SK-N-SH treated with all-trans-retinoic acid at 6 μM for 48 hours (cell line): ENCODE data around the gene MINDY4.

Experiments used
- SNAI2 ChIP-seq: fragments of 250-450 bp; sonication (Bioruptor Pico); IDR thresholded peaks from 2 replicates; pipeline ENCODE4 v1.5.0; 2020; ENCODE audit warnings: mild to moderate bottlenecking, moderate library complexity
- TCF4 ChIP-seq: fragments of 250-450 bp; sonication (Bioruptor Pico); IDR thresholded peaks from 2 replicates; pipeline ENCODE4 v1.8.0; 2021; ENCODE audit warnings: mild to moderate bottlenecking, moderate library complexity, borderline replicate concordance
- TOX ChIP-seq: fragments of 250-450 bp; sonication (Bioruptor Pico); IDR thresholded peaks from 2 replicates; pipeline ENCODE4 v1.8.0; 2021; ENCODE audit warnings: mild to moderate bottlenecking, moderate library complexity, borderline replicate concordance
- ZC3H10 ChIP-seq: fragments of 250-450 bp; sonication (Bioruptor Pico); IDR thresholded peaks from 2 replicates; pipeline ENCODE4 v1.5.1; 2021; ENCODE audit warnings: mild to moderate bottlenecking, moderate library complexity
- ZFP30 ChIP-seq: fragments of 450-650 bp; formaldehyde crosslinking; IDR thresholded peaks from 2 replicates; pipeline ENCODE4 v1.5.0; 2022; ENCODE audit warnings: mild to moderate bottlenecking, moderate library complexity
- TF ChIP-seq, protein P1 (sequence below): fragments of 250-450 bp; sonication (Bioruptor Pico); IDR thresholded peaks from 2 replicates; pipeline ENCODE4 v1.5.0; 2020; ENCODE audit warnings: mild to moderate bottlenecking, moderate library complexity
- TF ChIP-seq, protein P2 (sequence below): fragments of 250-450 bp; sonication (Bioruptor Pico); IDR thresholded peaks from 2 replicates; pipeline ENCODE4 v1.5.1; 2021; ENCODE audit warnings: mild to moderate bottlenecking, moderate library complexity
- TF ChIP-seq, protein P3 (sequence below): fragments of 250-450 bp; sonication (Bioruptor Pico); IDR thresholded peaks from 2 replicates; pipeline ENCODE4 v1.8.0; 2020; ENCODE audit warnings: mild to moderate bottlenecking, moderate library complexity, borderline replicate concordance

DNA sequence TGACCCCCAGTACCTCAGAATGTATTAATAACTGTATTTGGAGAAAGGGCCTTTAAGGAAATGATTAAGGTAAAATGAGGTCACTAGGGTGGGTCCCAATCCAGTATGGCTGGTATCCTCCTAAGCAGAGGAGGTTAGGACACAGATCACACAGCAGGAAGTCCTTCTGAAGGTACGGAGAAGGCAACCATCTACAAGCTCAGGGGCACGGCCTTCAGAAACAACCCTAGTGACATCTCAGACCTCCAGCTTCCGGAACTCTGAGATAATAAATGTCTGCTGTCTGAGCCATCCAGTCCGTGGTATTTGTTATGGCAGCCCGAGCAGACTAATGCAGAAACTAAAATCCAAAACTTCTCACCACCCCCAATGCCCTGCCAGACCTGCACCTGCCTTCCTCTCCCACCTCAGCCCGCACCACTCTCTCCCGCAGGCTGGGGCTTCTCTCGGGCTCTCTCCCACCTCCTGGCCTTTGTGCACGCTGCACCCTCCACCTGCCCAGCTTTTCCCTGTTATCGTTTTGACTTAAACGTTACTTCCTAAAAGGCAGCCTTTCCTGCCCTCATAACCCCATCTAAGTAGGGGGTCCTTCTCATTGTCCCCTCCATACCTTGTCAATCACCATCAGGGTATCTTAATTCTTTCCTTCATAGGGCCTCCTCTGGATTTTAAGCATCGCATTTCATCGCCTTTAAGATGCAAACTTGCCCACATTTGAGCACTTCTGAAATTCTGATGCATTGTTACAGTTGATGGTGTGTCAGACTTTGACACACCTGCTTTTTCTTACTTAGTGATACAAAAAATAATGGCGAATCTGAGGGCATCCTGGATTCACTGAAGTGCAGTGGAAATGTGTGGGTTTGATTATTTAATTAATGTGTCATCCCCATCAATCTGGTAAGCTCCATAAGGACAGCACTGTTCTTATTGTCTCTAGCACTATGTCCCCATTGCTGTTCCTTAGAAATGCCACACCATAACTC lies 108.2 kb downstream of the MINDY4 start:
- TF ChIP-seq, protein P1, sequence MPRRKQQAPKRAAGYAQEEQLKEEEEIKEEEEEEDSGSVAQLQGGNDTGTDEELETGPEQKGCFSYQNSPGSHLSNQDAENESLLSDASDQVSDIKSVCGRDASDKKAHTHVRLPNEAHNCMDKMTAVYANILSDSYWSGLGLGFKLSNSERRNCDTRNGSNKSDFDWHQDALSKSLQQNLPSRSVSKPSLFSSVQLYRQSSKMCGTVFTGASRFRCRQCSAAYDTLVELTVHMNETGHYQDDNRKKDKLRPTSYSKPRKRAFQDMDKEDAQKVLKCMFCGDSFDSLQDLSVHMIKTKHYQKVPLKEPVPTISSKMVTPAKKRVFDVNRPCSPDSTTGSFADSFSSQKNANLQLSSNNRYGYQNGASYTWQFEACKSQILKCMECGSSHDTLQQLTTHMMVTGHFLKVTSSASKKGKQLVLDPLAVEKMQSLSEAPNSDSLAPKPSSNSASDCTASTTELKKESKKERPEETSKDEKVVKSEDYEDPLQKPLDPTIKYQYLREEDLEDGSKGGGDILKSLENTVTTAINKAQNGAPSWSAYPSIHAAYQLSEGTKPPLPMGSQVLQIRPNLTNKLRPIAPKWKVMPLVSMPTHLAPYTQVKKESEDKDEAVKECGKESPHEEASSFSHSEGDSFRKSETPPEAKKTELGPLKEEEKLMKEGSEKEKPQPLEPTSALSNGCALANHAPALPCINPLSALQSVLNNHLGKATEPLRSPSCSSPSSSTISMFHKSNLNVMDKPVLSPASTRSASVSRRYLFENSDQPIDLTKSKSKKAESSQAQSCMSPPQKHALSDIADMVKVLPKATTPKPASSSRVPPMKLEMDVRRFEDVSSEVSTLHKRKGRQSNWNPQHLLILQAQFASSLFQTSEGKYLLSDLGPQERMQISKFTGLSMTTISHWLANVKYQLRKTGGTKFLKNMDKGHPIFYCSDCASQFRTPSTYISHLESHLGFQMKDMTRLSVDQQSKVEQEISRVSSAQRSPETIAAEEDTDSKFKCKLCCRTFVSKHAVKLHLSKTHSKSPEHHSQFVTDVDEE (CRISPR knock-in tag): no peak
- TF ChIP-seq, protein P2, sequence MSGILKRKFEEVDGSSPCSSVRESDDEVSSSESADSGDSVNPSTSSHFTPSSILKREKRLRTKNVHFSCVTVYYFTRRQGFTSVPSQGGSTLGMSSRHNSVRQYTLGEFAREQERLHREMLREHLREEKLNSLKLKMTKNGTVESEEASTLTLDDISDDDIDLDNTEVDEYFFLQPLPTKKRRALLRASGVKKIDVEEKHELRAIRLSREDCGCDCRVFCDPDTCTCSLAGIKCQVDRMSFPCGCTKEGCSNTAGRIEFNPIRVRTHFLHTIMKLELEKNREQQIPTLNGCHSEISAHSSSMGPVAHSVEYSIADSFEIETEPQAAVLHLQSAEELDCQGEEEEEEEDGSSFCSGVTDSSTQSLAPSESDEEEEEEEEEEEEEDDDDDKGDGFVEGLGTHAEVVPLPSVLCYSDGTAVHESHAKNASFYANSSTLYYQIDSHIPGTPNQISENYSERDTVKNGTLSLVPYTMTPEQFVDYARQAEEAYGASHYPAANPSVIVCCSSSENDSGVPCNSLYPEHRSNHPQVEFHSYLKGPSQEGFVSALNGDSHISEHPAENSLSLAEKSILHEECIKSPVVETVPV (CRISPR knock-in tag): no peak
- no peak for TF ChIP-seq TOX (CRISPR knock-in tag)
- no peak for TF ChIP-seq SNAI2
- no peak for TF ChIP-seq TCF4 (CRISPR knock-in tag)
- TF ChIP-seq, protein P3, sequence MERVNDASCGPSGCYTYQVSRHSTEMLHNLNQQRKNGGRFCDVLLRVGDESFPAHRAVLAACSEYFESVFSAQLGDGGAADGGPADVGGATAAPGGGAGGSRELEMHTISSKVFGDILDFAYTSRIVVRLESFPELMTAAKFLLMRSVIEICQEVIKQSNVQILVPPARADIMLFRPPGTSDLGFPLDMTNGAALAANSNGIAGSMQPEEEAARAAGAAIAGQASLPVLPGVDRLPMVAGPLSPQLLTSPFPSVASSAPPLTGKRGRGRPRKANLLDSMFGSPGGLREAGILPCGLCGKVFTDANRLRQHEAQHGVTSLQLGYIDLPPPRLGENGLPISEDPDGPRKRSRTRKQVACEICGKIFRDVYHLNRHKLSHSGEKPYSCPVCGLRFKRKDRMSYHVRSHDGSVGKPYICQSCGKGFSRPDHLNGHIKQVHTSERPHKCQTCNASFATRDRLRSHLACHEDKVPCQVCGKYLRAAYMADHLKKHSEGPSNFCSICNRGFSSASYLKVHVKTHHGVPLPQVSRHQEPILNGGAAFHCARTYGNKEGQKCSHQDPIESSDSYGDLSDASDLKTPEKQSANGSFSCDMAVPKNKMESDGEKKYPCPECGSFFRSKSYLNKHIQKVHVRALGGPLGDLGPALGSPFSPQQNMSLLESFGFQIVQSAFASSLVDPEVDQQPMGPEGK: no peak
- no peak for TF ChIP-seq ZC3H10 (CRISPR knock-in tag)
- TF ChIP-seq ZFP30 (CRISPR knock-in tag): no peak
